Right lobe of liver (tissue), 6 donors: ENCODE data around the gene DPYSL3. TPM values are rescaled to one million over a fixed set of nuclear protein-coding genes. Genes with fewer than 3 reads are reported as not detected.

Experiments used
- ATAC-seq, 4 donors: fragments of 200-7000 bp; cut with Tn5 transposase; one replicate each; pipeline ENCODE4 v1.9.1; 2020; ENCODE audit warnings: mild to moderate bottlenecking in 4 of 4, moderate library complexity in 4 of 4
- DNase-seq, 3 donors: peaks; one replicate each; pipeline ENCODE4 v3.0.0-alpha.2; 2020
- H3K27ac ChIP-seq, 3 donors: fragments of 200-600 bp; one replicate each; pipeline ENCODE4 v1.8.0; 2022
- H3K27me3 ChIP-seq, 2 donors: fragments of 200-600 bp; one replicate each; pipeline ENCODE4 v1.8.0; 2022
- H3K36me3 ChIP-seq, 4 donors: fragments of 200-600 bp; sonication (generic) in 1 of 4; one replicate each; pipeline versions ENCODE4 v1.5.1 to v1.8.0; 2017 to 2022; ENCODE audit warnings: control low read depth in 1 of 4
- H3K4me1 ChIP-seq, 4 donors: fragments of 200-600 bp; sonication (generic) in 1 of 4; one replicate each; pipeline versions ENCODE4 v1.5.1 to v1.8.0; 2017 to 2022; ENCODE audit warnings: control low read depth in 1 of 4
- H3K4me3 ChIP-seq, 3 donors: fragments of 200-600 bp; one replicate each; pipeline ENCODE4 v1.8.0; 2022
- H3K9me3 ChIP-seq, 4 donors: fragments of 200-600 bp; sonication (generic) in 1 of 4; one replicate each; pipeline versions ENCODE4 v1.5.1 to v1.8.0; 2017 to 2022; ENCODE audit warnings: control low read depth in 1 of 4
- POLR2A ChIP-seq: fragments of 450-650 bp; IDR thresholded peaks from one replicate; pipeline ENCODE4 v1.6.1; 2017; ENCODE audit warnings: antibody characterized with exemption, mild to moderate bottlenecking
- WGBS: methylation state at CpG from one replicate; pipeline ENCODE4 v1.1.6; 2018; ENCODE audit warnings: low coverage, low lambda C conversion rate; ENCODE audit not compliant: insufficient coverage; ENCODE audit errors: missing lambda C conversion rate; 5-methylcytosine and 5-hydroxymethylcytosine counted together
- intact Hi-C, 2 donors: fragments of 100-400 bp; cut with DNase I; formaldehyde crosslinking; loops; one replicate each; pipeline versions ENCODE4 v1.11.2 to v1.14.1; 2022
- total RNA-seq, 6 experiments: library from RNA; depleted of rRNA in 2 of 6; stranded (reverse); fragments of >200 nt in 2 of 6; fragmentation: NEBNext Ultra II Directional in 3 of 6; extraction: Animal tissue kit (Norgen Biotek cat#: 25700) in 3 of 6; gene quantifications; one replicate each; pipeline versions ENCODE4 v1.1.0 to v1.2.4, GENCODE V29; 2016 to 2023
- TF ChIP-seq, protein P1 (sequence below), 4 donors: fragments of 200-600 bp in 3 of 4; fragments of 450-650 bp in 1 of 4; IDR thresholded peaks; one replicate each; pipeline versions ENCODE4 v1.5.1 to v1.8.0; 2016 to 2022; ENCODE audit warnings: antibody characterized with exemption in 4 of 4, mild to moderate bottlenecking in 2 of 4
- donor health status: DM: no; HTN: yes; CAD: no.
- donor health status: DM: no; HTN: no; CAD: no.
- donor health status: DM: no; HTN: no; CAD: no.
- donor health status: DM: no; HTN: yes; CAD: no.
- donor health status: DM: no; HTN: yes; CAD: no.

Gene DPYSL3
- total RNA-seq, 6 experiments from 2014 or later, result 1.4 to 3.8 (median 2.3) TPM

DNA sequence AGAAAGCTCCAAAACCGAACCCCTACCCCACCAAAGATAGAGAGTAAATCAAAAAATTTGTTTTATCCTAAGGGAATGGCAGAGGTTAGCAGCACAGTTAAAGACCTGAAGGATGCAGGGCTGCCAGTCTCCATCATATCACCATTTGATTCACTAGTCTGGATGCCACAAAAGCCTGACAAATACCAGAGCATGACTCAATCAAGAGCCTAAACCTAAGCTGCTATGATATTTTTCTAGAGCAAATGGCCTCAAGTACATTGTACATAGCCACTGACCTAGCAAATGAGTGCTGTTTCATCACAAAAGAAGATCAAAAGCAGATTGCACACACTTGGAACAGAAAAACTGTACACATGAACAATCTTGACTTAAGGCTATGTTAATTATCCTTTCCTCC, 48.0 kb downstream of the DPYSL3 start:
- DNase-seq, result no peak
- intact Hi-C loops, result no loop called here
- Histone ChIP-seq H3K36me3 (no peaks in the 10 kb centered on the region), H3K9me3 (no peaks in the 10 kb centered on the region), H3K4me3 (no peak overlapping the region), H3K27me3 (no peaks in the 10 kb centered on the region), H3K4me1 (no peaks in the 10 kb centered on the region), H3K27ac (no peak overlapping the region)
- no peak for TF ChIP-seq POLR2A
- TF ChIP-seq, protein P1, sequence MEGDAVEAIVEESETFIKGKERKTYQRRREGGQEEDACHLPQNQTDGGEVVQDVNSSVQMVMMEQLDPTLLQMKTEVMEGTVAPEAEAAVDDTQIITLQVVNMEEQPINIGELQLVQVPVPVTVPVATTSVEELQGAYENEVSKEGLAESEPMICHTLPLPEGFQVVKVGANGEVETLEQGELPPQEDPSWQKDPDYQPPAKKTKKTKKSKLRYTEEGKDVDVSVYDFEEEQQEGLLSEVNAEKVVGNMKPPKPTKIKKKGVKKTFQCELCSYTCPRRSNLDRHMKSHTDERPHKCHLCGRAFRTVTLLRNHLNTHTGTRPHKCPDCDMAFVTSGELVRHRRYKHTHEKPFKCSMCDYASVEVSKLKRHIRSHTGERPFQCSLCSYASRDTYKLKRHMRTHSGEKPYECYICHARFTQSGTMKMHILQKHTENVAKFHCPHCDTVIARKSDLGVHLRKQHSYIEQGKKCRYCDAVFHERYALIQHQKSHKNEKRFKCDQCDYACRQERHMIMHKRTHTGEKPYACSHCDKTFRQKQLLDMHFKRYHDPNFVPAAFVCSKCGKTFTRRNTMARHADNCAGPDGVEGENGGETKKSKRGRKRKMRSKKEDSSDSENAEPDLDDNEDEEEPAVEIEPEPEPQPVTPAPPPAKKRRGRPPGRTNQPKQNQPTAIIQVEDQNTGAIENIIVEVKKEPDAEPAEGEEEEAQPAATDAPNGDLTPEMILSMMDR (IDR thresholded peaks at IDR 0.05), result no peak
- no peak for ATAC-seq
- WGBS, result 18% methylated on average over 1 of the region's 1 CpG

DNA sequence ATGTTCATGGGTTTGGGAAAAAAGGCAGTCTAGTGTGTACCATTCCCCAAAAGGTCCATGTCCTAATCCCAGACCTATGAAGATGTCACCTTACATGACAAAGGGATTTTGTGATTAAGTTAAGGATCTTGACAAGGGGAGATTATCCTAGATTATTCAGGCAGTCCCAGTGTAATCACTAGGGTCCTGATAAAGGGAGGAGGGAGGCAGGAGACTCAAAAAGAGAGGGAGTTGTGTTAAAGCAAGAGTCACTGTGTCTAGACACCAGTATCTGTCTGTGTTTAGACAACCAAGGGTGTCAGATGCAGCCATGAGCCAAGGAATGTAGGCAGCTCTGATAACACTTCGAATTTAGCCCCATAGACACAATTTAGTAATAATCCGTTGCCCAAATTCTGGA, 49.5 kb downstream of the DPYSL3 start:
- intact Hi-C loops, result no loop called here
- no peaks in the 10 kb centered on the region for H3K9me3 ChIP-seq
- H3K4me1 ChIP-seq, result no peaks in the 10 kb centered on the region
- DNase-seq, result no peak
- H3K27ac ChIP-seq, result no peak overlapping the region
- no peaks in the 10 kb centered on the region for H3K36me3 ChIP-seq
- H3K27me3 ChIP-seq, result no peaks in the 10 kb centered on the region
- TF ChIP-seq, protein P1 (IDR thresholded peaks at IDR 0.05), result no peak
- no peak for TF ChIP-seq POLR2A
- no peak for ATAC-seq
- H3K4me3 ChIP-seq, result no peak overlapping the region
- WGBS, result 0% methylated on average over 1 of the region's 2 CpGs

DNA sequence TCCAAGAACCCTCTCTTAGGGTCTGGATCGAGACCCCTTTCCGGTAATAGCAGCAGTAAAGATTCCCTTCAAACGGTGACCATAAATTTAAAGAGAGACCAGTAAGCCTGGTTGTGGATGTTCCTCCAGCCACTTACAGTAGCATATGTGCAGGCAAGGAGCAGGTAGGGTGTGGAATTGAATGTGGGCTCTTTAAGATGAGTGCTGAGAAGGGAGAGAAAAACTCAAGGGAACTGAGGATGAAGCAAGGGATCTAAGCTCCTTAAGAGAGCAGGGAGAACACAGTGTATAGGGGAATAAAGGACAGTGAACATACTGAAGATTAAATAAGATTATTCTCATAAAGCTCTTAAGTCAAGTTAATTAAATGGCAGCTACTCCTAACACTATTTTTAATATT, 51.3 kb downstream of the DPYSL3 start:
- TF ChIP-seq POLR2A, result no peak
- TF ChIP-seq, protein P1 (IDR thresholded peaks at IDR 0.05), result no peak
- Histone ChIP-seq H3K36me3 (no peaks in the 10 kb centered on the region), H3K27me3 (no peaks in the 10 kb centered on the region), H3K9me3 (no peaks in the 10 kb centered on the region), H3K4me1 (peaks cover 0 to 9% (median 0%) of the 10 kb centered on the region in 4 donors), H3K27ac (no peak overlapping the region), H3K4me3 (no peak overlapping the region)
- DNase-seq (no peak), ATAC-seq (no peak)
- intact Hi-C loops, result no loop called here
- WGBS, result 74% methylated on average over 3 of the region's 3 CpGs

DNA sequence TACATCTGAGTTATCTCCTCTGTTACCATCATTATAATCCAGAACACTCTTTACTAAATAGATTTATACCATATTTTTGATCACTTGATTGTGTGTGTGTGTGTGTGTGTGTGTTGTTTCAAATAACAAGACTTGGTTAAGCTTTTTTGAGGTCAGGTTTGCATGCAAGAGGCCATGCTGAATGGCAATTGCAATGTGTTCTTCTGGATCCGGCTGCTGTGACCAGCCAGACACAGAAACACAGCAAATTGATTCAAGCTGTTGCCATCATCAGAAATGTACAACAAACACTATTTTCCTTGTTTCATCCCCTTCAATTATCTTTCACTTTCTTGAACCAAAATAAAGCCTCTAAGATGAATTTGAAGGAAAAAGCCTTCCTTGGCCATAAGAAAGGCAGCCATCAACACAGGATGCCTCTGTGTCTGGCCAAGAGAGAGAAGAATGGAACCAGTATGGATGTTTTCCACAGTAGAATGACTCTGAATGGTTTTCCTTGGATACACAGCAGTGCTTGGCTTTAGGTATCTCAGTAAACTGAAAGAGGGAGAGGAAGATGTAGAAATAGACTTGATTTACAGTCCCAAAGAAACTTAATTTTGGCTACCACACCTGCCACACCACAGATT, 53.9 kb downstream of the DPYSL3 start:
- H3K27me3 ChIP-seq, result peaks cover 0 to 6% of the 10 kb centered on the region in 2 donors
- intact Hi-C loops, result no loop called here
- DNase-seq (no peak), ATAC-seq (no peak)
- WGBS, result 46% methylated on average over 1 of the region's 1 CpG
- H3K4me3 ChIP-seq, result no peak overlapping the region
- H3K27ac ChIP-seq, result no peak overlapping the region
- TF ChIP-seq, protein P1 (IDR thresholded peaks at IDR 0.05), result no peak
- TF ChIP-seq POLR2A, result no peak
- no peaks in the 10 kb centered on the region for H3K9me3 ChIP-seq
- H3K4me1 ChIP-seq, result peaks cover 0 to 16% (median 0%) of the 10 kb centered on the region in 4 donors
- H3K36me3 ChIP-seq, result no peaks in the 10 kb centered on the region
